Left kidney (tissue), 2 donors: ENCODE measurements around the gene EGFR. TPM values are rescaled to one million over a fixed set of nuclear protein-coding genes. Genes with fewer than 3 reads are reported as not detected.
A peak's percentile ranks its signal among the peaks of the same experiment; 100 is the strongest.

ENCODE experiments used
- DNase-seq: peaks from one replicate; pipeline ENCODE4 v3.0.0-alpha.2; 2013
- polyA plus RNA-seq: library from polyadenylated mRNA; unstranded; fragments of 120-200 nt; gene quantifications from one replicate; pipeline ENCODE4 v1.2.1, GENCODE V29; 2013; ENCODE audit not compliant: insufficient read length

EGFR gene
- polyA plus RNA-seq, 1 donor: 34.9 TPM

DNA sequence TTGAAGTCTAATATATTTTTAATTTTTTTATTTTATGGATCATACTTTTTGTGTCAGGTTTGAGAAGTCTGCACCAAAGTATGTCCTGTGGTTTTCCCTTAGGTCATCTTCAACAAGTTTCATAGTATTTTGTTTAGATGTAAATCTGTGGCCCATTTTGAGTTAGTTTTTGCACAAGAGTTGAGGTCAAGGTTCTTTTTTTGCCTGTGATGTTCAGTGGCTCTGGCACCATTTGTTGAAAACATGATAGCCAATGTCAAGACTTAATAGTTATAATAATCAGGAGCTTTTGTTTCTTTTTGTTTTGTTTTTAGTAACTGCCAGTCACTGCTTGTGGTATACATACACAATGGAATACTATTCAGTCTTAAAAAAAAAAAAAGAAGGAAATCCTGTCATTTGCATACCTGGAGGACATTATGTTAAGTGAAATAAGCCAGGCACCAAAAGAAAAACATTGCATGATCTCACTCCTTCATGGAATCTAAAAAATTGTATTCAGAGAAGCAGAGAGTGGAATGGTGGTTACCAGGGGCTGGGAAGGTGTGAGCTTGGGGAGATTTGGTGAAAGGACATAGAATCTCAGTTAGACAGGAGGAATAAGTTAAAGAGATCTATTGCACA is 61.3 kb downstream of the EGFR start:
- no peak for DNase-seq

DNA sequence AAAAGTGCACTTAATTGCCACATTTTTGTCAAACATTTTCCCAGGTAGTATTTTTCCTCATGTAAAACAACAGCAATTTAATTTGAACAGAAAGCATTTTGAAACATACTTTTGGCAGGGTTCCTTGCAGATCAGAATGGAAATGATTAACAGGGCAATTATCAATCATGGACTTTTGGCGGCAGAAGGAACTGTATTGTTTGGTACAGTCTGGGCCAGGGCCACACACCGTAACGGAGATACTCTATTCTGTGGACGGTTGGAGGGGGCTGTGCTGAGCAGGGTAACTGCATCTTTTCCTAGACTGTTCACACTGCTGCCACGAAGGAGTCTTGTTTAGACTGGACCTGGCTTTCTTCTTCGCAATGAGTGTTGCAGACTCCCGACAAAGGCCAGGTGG is 62.3 kb downstream of the EGFR start:
- no peak for DNase-seq

DNA sequence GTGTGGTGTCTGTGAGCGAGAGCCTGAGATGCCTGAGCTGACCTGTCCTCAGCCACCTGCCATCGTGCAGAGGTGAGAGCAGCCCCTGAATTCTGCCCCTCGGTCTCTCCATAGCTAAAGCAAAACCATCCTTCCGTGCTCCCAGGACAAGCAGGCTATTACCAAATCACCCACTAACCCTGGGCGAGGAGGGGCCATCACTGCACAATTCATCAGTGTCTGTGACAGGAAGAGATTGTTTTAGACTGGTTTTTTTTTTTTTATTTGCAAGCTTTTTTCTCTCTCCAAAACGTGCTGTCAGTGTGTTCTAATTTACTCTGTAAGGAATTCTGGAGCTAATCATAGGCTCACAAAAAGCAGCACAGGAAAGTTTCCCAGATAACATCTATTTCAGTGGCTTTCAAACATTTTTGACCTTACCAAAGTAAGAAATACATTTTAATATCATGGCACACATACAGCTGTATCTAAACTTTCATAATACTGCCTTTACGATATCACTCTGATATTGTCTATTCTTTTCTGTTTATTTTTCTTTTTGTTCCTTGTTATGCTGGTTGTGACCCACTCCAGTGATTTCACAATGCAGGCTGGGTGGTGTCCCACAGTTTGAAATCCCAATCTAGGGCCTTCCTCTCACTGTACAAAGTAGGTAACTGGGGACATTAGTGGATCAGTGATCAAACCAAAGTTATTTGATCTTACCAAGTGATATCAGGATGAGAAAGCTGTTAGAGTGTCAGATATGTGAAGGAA is 62.8 kb downstream of the EGFR start:
- no peak for DNase-seq

DNA sequence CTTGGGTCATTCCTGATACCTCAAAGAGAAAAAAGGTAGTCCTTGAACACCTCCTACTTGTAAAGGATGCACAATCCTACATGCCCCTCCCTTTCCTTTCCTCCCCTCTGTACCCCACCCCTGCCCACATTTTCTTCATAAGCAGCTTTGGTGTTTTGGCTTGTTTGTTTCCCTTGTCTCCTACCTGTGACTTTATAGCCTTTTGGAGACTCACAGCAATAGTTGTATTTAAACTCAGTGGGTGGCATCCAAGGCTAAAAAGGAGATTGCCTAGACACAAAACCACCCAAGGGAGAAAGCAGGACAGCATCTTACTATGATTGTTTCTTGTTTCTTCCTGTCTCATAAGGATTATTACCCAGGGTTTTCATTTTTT is 63.4 kb downstream of the EGFR start:
- no peak for DNase-seq

DNA sequence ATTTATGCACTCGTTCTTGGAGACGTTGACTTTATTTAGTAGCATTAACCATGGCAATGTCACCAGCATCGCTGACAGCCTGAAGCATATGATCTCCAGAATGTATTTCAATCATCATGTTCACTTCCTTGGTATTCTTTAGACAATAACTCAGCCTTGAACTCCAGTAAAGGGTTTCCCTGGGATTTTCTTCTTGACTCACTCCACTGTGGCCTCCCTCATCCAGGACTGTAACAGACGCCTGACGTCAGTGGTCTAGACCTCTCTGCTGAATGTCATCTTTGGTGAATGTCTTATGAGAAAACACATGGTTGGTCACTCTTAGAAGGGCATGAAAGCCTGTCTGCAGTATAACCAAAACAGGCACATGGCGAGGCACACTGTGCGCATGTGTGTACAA is 64.4 kb downstream of the EGFR start:
- DNase-seq: no peak

DNA sequence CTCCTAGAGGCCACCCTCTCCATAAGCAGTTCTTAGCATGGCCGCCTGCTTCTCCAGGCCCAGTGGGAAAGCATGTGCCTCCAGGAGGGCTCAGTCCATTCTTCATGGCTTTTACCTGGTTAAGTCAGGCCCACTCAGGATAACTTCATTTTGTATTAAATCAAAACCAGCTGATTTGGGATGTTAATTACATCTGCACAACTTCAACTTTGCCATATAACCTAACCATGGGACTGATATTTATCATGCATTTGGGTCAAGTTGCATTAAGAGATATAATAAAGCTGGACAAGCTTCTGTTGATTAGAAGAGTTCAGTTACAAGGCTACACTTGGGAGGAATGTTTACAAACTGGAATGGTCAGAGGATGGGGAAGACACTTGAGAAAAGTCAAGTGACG is 65.5 kb downstream of the EGFR start:
- no peak for DNase-seq

DNA sequence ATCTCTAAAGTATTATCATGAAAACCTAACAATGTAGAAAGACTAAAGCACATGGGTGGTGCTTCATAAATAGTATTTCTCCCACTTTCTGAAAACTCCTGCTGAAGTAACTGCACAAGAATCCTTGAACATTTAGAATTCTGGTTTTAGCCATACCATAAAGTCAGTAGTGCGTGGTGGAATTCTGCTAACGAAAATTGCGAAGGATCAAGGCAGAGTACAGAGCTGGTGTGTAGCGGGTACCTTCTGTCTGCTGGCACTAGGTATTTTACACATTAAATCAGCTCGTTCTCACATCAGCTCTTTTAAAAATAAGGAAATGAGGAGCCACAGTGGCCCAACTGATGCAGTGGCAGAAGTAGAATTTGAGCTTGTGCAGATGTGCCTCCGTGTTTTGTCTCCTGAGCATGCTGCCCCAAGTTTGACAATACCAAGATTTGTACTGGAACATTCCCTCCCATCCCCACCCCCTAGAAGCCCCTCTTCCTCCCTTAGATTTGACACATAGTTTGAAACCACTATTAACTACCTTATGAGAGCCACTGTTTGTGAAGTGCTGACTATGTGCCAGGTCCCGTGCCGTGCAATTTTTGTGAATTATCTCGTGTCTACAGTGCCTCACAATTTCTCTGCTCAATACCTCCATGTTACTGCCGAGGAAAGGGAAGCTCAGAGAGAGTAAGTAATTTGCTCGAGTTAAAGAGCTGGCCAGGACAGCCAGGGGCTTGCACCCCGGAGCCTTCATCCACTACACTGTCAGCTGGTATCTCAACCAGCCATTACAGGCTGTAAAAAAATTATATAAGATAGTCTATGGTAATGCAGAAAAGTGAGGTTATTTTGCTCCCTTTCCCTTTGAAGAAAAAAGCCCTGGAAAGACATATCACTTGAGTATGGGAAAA is 66.9 kb downstream of the EGFR start:
- DNase-seq: no peak

DNA sequence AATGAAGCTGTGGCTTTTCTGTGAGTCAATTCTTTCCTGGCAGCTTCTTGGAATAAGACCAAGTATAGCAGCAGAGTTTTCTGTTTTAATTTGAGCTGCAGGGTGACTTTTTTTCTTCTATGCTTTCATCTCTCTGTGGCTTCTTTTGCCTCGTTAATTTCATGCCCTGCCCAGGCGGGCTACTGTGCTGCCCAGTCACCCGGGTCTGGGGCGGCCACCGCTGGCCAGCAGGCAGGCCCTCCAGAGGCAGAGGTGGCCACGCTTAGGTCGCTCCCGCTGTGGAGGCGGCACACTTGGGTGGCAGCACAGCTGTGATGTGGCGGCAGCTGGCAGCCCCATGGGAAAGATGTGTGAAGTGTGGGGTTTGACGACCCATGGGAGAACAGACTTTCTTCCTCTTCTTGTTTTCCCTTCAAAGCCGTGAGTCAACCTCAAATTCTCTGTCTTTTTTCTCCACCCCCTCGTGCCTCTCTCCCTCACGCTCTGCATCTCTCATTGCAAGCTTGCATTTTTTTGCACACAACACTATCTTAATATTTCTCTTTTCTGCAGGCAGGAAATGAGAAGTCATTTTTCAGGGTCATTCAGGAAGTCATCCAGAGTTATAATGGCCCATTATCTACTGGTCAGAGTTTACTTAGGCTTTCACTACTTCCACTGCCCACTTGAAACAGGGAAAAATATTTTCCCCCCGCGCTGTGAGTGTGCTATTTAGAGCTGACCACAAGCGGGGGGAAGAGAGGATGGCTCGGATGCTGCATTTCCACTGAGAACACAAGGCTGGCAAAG is 67.8 kb downstream of the EGFR start:
- peak; percentile 72 for DNase-seq

DNA sequence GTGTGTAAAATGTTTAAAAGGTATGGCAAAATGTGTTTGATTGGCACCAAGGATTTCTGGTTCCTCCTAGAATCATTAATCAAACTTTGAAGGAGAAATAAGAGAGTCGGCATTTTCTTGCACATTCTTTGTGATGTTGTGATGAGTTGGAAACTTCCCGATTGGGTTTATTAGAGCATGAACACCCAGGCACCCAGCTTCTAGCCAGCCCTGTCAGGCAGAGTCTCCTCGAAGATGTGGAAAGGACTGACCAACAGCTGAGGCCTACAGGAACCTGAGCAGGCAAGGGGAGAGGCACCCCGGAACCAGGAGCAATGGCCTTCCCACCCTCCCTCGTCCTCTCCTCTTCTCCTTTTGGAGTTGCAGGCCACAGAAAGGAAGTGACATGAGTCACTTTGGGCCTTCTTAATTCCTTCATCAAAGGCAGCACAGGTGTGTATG is 68.7 kb downstream of the EGFR start:
- DNase-seq: no peak

DNA sequence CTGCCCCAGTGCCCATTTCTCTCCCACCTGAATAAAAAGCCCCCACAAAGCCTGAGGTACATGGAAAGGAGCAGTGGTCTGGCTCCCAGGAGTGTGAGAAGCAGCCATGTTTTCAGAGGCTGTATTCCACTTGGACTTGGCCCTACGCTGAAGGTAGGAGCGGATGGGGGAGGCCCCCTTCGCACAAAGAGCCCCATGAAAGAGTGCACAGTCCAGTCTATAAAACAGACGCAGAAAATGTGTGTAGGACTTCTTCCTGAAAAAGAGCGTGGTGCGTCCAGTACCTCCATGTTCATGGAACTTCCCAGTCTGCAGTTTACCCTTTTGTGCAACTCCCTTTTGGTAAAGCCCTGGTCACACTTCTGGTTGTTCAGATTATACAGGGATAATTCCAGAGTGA is 69.3 kb downstream of the EGFR start:
- no peak for DNase-seq

DNA sequence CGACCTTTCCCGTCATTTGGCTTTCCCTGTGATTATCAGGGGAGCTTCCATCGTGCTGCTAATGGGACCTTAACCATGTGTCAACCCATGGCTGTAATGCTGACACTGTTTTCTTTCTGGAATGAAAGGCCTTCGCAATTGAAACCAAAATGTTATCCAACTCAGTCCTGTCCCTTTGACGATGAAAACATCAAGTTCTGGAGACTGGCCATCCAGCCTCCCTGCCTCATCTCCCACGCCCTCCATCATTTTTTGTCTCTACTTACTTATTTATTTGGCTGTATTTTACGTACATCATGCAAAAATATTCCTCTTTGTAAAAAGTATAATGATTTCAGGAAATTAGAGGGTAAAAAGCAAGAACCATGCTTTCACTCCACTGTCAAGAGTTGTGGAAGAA is 69.8 kb downstream of the EGFR start:
- DNase-seq: no peak

DNA sequence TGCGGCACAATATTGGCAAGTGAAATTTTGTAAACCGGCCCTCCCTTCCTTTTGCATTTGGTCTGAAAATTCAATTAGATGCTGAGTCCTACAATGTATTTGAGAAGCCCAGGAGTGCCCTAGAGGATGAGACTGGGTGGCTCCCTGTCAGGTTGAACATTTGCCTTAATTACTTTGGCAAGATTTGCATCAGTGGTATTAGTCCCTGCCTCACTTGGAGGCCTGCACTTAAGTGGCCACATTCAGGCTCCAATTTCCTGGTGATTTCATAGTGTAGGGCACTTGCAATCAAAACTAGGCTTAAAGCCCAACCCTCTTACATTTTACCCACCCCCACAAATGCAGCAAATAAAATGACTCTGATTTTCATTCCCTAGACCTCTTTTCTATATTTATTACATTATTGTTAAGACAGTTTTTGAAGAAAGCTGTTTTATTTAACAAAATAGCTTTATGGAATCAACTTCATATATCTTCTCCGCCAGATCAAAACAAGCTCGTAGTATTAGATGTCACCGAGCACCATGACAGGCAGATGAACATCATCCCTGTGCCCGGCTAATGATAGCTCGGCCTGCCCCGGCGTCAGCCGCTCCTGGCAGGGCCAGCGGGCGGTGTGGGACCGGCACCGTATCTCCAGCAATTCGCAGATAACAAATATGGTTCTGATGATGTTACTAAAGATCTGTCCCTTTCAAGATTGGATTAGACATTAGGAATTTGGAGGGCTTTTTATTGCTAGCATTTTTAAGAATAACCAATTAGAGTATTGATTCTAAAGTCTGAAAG is 73.6 kb downstream of the EGFR start:
- no peak for DNase-seq

DNA sequence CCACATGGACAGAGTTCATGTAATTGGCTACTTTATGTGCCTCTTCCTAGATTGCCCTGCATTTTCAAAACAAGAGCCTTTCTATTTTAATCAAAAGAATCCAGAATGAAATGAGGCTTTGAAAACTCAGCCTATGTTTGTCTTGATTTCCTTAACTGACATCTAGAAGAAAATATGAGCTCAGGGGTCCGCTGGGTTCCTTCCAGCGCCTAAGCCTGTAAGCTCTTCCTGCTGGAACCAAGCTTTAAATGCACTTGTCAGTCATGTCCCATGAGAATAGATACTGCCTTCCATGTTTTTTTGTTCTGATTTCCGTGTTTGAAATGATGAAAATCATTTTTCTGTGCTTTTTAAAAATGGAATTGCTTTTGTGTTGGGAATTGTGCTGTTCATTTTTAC is 74.2 kb downstream of the EGFR start:
- no peak for DNase-seq

DNA sequence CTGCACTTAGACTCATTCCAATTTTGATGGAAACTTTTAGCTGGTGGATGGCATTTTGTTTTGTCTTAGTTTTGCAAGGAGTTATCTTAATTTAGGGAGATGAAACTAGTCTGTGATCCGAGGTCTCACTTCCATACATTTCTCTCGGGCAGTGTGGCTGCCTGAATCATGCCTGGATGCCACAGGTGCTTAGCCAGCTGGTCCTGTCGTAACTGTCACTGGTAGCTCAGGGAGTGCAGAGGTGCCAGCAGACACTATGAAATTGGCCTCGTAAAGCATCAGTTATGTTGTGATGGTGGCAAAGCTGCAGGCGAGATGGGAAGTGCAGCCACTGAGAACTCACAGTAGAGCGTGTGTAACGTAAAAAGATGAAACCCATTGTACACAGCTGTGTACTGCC is 74.9 kb downstream of the EGFR start:
- DNase-seq: no peak

DNA sequence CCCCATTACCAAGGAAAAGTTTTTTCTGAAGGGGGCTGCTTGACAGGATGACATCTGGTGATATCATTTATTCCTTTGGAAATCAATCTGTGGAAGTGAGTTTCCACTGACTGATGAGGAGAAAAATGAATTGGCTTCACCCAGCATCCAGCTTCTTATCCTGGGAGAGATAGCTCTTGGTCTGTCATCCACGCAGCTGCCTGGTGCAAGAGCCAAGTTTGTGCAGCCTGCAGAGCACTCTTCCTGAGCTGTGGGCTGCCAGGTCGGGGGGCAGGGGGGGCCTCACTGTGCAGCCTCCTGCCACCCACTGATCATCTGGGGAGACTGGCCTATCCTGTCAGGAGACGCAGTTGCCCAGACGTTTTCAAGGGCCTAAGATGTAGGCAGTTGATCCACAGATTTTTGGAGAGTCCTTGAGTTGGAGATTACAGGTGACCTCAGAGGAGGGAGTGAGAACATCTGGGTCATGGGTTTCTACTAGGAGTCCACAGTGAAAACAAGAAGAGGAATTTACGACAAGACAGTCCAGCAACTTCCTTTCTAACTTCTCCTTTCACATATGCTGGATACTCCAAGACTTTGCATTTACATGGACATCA is 75.4 kb downstream of the EGFR start:
- DNase-seq: no peak

DNA sequence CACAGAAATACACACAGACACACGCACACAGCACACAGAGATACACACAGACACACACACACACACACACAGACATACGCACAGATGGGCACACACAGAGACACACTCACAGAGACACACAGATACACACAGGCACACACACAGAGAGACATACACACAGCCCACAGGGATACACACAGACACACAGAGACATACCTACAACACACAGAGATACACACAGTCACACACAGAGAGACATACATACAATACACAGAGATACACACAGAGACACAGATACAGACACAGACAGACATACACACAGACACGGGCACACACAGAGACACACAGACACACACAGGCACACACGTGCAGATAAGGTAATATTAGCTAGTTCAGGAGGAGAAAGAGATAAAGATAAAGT is 76.9 kb downstream of the EGFR start:
- no peak for DNase-seq

DNA sequence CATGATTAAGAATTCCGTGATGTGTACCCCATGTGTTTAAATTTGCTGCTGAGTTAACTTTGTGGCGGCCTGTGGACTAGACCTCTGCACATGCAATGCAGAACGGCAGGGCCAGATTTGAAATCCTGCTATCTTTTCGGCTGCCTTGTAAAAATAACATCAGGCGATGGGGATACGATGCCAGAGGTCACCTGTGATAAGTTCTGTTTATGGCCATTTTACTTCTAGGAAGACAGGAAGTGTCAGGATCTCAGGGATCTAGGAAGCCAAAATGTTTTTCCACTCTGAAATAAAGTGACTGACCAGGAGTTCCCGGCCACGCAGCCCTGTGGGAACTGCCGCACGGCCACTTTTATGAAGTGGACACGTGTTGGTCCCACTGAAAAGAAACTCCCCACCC is 77.5 kb downstream of the EGFR start:
- no peak for DNase-seq

DNA sequence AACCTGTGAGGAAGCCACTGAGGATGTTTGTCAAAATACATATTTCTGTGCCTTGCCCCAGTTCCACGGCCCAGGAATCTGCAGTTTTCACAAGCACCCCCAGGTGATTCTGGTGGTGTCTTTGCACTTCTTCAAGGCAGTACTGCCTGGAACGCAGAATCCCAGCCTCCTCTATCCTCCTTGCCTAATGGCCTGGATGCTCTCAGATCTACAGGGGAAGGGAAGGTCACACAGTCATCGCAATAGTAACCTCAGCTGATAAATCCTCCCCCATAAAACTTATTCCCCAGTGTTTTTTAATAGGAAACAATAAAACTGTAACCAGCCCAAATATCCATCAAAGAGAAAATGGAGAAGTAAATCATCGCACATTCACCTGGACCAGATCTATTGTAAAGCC is 78.3 kb downstream of the EGFR start:
- no peak for DNase-seq

DNA sequence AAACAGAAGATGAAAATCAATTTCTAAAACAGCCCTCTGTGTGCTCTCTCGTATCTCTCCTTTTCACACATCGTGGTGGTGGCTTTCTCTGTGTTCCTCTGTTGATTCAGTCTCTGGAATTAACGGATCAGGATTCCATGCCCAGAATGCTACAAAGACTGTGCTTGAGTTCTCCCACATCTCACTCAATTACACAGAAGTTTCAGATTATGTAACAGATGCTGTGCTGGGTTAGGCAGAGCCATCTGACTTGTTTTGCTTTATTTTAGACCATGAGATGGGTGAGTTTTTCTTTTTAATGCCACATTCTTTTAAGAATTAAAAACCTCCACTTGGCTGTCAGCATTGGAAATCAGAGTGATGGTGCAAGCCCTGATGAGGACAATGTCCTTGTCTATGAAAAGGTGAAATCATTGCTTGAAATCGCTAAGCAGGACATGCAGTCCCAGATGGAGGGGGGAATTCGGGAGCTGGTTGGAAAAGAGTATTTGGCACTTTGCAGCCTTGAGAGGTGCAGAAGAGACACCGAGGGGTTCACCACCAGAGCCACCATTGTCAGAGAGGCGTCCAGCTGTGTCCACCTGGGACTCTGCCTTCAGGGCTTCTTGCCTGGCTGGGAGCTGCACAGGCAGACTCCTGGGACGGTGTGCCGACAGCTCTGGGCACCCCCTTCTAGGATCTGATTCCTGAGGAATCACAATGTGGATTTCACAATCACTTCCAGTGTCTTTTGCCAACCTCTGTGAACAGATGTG is 80.4 kb downstream of the EGFR start:
- DNase-seq: no peak

DNA sequence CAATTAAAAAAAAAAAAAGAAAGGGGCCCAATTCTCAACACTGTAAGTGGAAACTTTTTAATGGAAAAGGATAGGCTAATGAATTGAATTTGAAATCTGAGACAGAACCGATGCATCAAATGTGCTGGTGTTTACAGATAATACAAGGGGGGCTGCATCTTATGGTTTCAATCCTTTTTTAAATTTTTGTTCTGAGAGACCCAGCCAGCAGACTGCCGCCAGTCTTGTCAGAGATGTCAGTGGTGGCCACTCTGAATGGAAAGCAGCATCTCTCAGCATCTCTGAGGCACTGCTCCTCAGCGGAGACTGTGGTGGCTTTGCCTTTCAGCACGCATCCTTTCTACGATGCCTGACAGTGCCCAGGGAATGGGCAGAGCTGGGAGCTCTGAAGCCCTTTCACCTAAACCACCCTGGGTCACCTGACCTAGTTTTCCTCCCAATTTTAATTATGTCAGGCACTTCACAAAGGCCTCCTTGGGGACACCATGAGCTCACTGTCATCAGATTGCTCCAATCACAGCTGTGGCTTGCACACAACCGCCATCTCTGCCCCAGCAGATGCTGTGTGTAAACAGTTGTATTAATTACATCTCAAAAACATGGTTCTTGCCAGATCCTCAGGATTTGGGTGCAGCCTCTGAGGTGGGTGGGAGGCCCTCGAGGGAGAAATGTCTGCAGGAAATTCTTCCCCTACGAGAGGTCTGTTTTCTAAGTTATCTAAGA is 81.2 kb downstream of the EGFR start:
- DNase-seq: no peak
